B cell (primary cell): ENCODE measurements around the gene ACSS1. TPM values are rescaled to one million over a fixed set of nuclear protein-coding genes. Genes with fewer than 3 reads are reported as not detected.

Experiments used
- ATAC-seq: fragments of 200-7000 bp; cut with Tn5 transposase; one replicate; pipeline ENCODE4 v1.10.0; 2021; ENCODE audit warnings: low read depth, mild to moderate bottlenecking, moderate number of reproducible peaks, moderate library complexity
- CTCF ChIA-PET: fragments of 350-600 bp; sonication (Branson Sonifier 250); formaldehyde crosslinking; loops from one replicate; lab custom pipeline; 2021; ENCODE audit warnings: antibody characterized with exemption, inconsistent platforms; lab: Charles Lee
- POLR2A ChIA-PET: fragments of 350-600 bp; sonication (Branson Sonifier 250); formaldehyde crosslinking; loops from one replicate; lab custom pipeline; 2021; ENCODE audit warnings: antibody characterized with exemption; lab: Charles Lee
- DNase-seq: peaks from one replicate; pipeline ENCODE4 v3.0.0; 2013
- H2AFZ ChIP-seq: 2 replicates; pipeline ENCODE4 v1.6.1; 2012; ENCODE audit warnings: mild to moderate bottlenecking, low read depth, low read length; ENCODE audit not compliant: insufficient read depth, poor library complexity, severe bottlenecking
- H3K27ac ChIP-seq, 2 donors: 1 replicate in 1 of 2; 2 replicates in 1 of 2; pipeline ENCODE4 v1.5.1; 2012 to 2013; ENCODE audit warnings: low read length in 2 of 2, mild to moderate bottlenecking in 2 of 2, moderate library complexity in 1 of 2
- H3K27me3 ChIP-seq, 4 experiments: fragments of 200-600 bp in 1 of 4; sonication (generic) in 1 of 4; replicated peaks in 1 of 4; 1 replicate in 2 of 4; 2 replicates in 2 of 4; pipeline versions ENCODE4 v1.6.1 to v1.7.0; 2013 to 2016; ENCODE audit warnings: low read length in 3 of 4, mild to moderate bottlenecking in 2 of 4, mixed read lengths in 1 of 4, moderate library complexity in 1 of 4; ENCODE audit not compliant: insufficient read depth in 4 of 4, control insufficient read depth in 3 of 4; ENCODE audit errors: control extremely low read depth in 1 of 4
- H3K36me3 ChIP-seq, 2 experiments: replicated peaks in 1 of 2; 1 replicate in 1 of 2; 2 replicates in 1 of 2; pipeline versions ENCODE4 v1.6.1 to v1.7.1; 2013; ENCODE audit warnings: low read length in 1 of 2; ENCODE audit not compliant: insufficient read depth in 2 of 2, control insufficient read depth in 1 of 2; ENCODE audit errors: control extremely low read depth in 1 of 2, extremely low read depth in 1 of 2
- H3K4me1 ChIP-seq, 2 donors: fragments of 200-600 bp in 1 of 2; sonication (generic) in 1 of 2; 1 replicate in 1 of 2; 2 replicates in 1 of 2; pipeline versions ENCODE4 v1.5.1 to v1.6.1; 2013 to 2017; ENCODE audit warnings: low read length in 2 of 2; ENCODE audit not compliant: control insufficient read depth in 2 of 2, insufficient read depth in 2 of 2
- H3K4me2 ChIP-seq: replicated peaks from 2 replicates; pipeline ENCODE3; 2012; ENCODE audit warnings: mild to moderate bottlenecking, low read depth, low read length; ENCODE audit not compliant: poor library complexity, severe bottlenecking
- H3K4me3 ChIP-seq, 5 experiments: fragments of 200-600 bp in 1 of 5; sonication (generic) in 1 of 5; 1 replicate in 3 of 5; 2 replicates in 2 of 5; pipeline versions ENCODE4 v1.5.1 to v1.7.0; 2011 to 2016; ENCODE audit warnings: low read length in 4 of 5, mild to moderate bottlenecking in 4 of 5, low read depth in 2 of 5, control low read depth in 1 of 5, moderate library complexity in 1 of 5; ENCODE audit not compliant: insufficient read depth in 1 of 5; ENCODE audit errors: control extremely low read depth in 1 of 5, extremely low read depth in 1 of 5
- H3K79me2 ChIP-seq: fragments of 200-600 bp; sonication (generic); one replicate; pipeline ENCODE4 v1.6.0; 2016; ENCODE audit warnings: low read length; ENCODE audit not compliant: control insufficient read depth, insufficient read depth
- H3K9ac ChIP-seq: fragments of 200-600 bp; sonication (generic); 2 replicates; pipeline ENCODE4 v1.6.1; 2017; ENCODE audit warnings: mild to moderate bottlenecking, low read length, moderate library complexity
- H3K9me3 ChIP-seq, 3 donors: one replicate each; pipeline versions ENCODE4 v1.6.1 to v1.7.1; 2013; ENCODE audit warnings: low read length in 2 of 3; ENCODE audit not compliant: control insufficient read depth in 2 of 3, insufficient read depth in 1 of 3; ENCODE audit errors: control extremely low read depth in 1 of 3
- H4K20me1 ChIP-seq: 2 replicates; pipeline ENCODE4 v1.6.0; 2012; ENCODE audit warnings: mild to moderate bottlenecking, low read length; ENCODE audit not compliant: insufficient read depth, control insufficient read depth, poor library complexity, severe bottlenecking
- H3K27ac Mint-ChIP-seq: one replicate; pipeline ENCODE4 v1.8.0; 2021; ENCODE audit warnings: mixed read lengths
- H3K27me3 Mint-ChIP-seq: one replicate; pipeline ENCODE4 v1.8.0; 2021; ENCODE audit warnings: mixed read lengths
- H3K4me1 Mint-ChIP-seq: one replicate; pipeline ENCODE4 v1.8.0; 2021; ENCODE audit warnings: mixed read lengths
- H3K4me3 Mint-ChIP-seq: one replicate; pipeline ENCODE4 v1.8.0; 2021; ENCODE audit warnings: mixed read lengths
- H3K9me3 Mint-ChIP-seq: one replicate; pipeline ENCODE4 v1.8.0; 2022; ENCODE audit warnings: mixed read lengths; ENCODE audit not compliant: insufficient read depth
- CTCF ChIP-seq: fragments of 200-600 bp; IDR thresholded peaks from one replicate; pipeline ENCODE4 v1.8.0; 2022; ENCODE audit warnings: antibody characterized with exemption, mild to moderate bottlenecking
- EZH2 ChIP-seq: IDR thresholded peaks from 2 replicates; pipeline ENCODE4 v1.6.1; 2012; ENCODE audit warnings: borderline replicate concordance, low read depth, mild to moderate bottlenecking, moderate library complexity, low read length; ENCODE audit not compliant: insufficient read depth, poor library complexity, severe bottlenecking
- WGBS: methylation state at CpG from one replicate; pipeline ENCODE4 v1.1.5; 2013; ENCODE audit warnings: missing lambda C conversion rate; ENCODE audit not compliant: insufficient coverage; 5-methylcytosine and 5-hydroxymethylcytosine counted together
- intact Hi-C: fragments of 100-400 bp; cut with micrococcal nuclease; formaldehyde crosslinking; loops from one replicate; pipeline ENCODE4 v1.10.0; 2022
- polyA plus RNA-seq: library from polyadenylated mRNA; depleted of rRNA; stranded (reverse); fragments of >200 nt; gene quantifications from 2 replicates; pipeline ENCODE4 v1.2.3, GENCODE V29; 2012
- total RNA-seq, 2 donors: library from RNA; stranded (reverse); fragments of 120-200 nt in 1 of 2; gene quantifications; 1 replicate in 1 of 2; 2 replicates in 1 of 2; pipeline versions ENCODE4 v1.2.3 to v1.2.4, GENCODE V29; 2013 to 2022

Gene ACSS1
- total and polyA plus RNA-seq, 2 donors (not counting 1 experiment from before 2014, with no cell fraction given): 82.7 to 95.5 TPM

- 32% methylated on average over 3 of the region's 3 CpGs for WGBS
- Histone ChIP-seq H3K27ac (peak overlapping the region; percentile 4 to 63), H3K4me1 (peaks cover 60 to 64% of the 10 kb centered on the region in 2 donors), H3K4me2 (peak overlapping the region; percentile 68), H3K27me3 (no peaks in the 10 kb centered on the region), H2AFZ (peak overlapping the region; percentile 16), H3K9me3 (no peaks in the 10 kb centered on the region), H3K36me3 (peaks cover 0 to 29% of the 10 kb centered on the region in 2 experiments), H4K20me1 (peaks cover 54% of the 10 kb centered on the region), H3K9ac (no peak overlapping the region), H3K79me2 (peaks cover 88% of the 10 kb centered on the region), H3K4me3 (no peak overlapping the region)
- no peaks in the 10 kb centered on the region for H3K9me3 Mint-ChIP-seq
- intact Hi-C loops: loop anchor here (1.0 to 5.0 kb wide), 2 partner anchors 19 to 159 kb away; partner anchors contain the start of gene ENTPD6
- ChIA-PET CTCF (interaction anchor here (0.6 to 2.1 kb wide), 4 partner anchors 13 to 44 kb away, joined by 3 to 5 read pairs (median 4); no protein-coding TSS in a partner anchor), POLR2A (interaction anchor here (0.8 to 2.2 kb wide), 2 partner anchors 17 to 20 kb away, joined by 3 to 20 read pairs; partner anchors contain the start of gene ACSS1)
- peak overlapping the region; percentile 77 for H3K4me3 Mint-ChIP-seq
- ATAC-seq: no peak
- DNase-seq: no peak
- H3K27ac Mint-ChIP-seq: peak overlapping the region; percentile 91
- TF ChIP-seq CTCF: no peak
- H3K4me1 Mint-ChIP-seq: peaks cover 67% of the 10 kb centered on the region
- H3K27me3 Mint-ChIP-seq: no peaks in the 10 kb centered on the region
Observed at GRCh38 chr20:25038103-25038410, 19.9 kb downstream of the ACSS1 start.

- H3K4me1 ChIP-seq: peaks cover 55 to 59% of the 10 kb centered on the region in 2 donors
- ATAC-seq (peak; percentile 87), DNase-seq (peak; percentile 43)
- Mint-ChIP-seq H3K9me3 (no peaks in the 10 kb centered on the region), H3K27me3 (no peaks in the 10 kb centered on the region), H3K4me3 (peak overlapping the region; percentile 77), H3K27ac (peak overlapping the region; percentile 91), H3K4me1 (peaks cover 61% of the 10 kb centered on the region)
- ChIA-PET CTCF (interaction anchor here (0.6 to 2.1 kb wide), 7 partner anchors 12 to 44 kb away, joined by 3 to 9 read pairs (median 4); partner anchors contain the start of gene ACSS1), POLR2A (interaction anchor here (0.8 to 2.2 kb wide), 2 partner anchors 18 to 20 kb away, joined by 3 to 20 read pairs; partner anchors contain the start of gene ACSS1)
- H3K36me3 ChIP-seq: peaks cover 0 to 33% of the 10 kb centered on the region in 2 experiments
- H2AFZ ChIP-seq: peak overlapping the region; percentile 16
- no peaks in the 10 kb centered on the region for H3K9me3 ChIP-seq
- peaks cover 93% of the 10 kb centered on the region for H3K79me2 ChIP-seq
- peak overlapping the region; percentile 17 to 63 for H3K27ac ChIP-seq
- TF ChIP-seq EZH2: no peak
- peak overlapping the region; percentile 48 for H3K9ac ChIP-seq
- H3K4me2 ChIP-seq: peak overlapping the region; percentile 68
- intact Hi-C loops: loop anchor here (1.0 to 5.0 kb wide), 2 partner anchors 20 to 160 kb away; partner anchors contain the start of gene ENTPD6
- 46% methylated on average over 9 of the region's 15 CpGs for whole genome bisulfite sequencing
- peak overlapping the region in 1 of 5 experiments; percentile 44 for H3K4me3 ChIP-seq
- H4K20me1 ChIP-seq: peaks cover 60% of the 10 kb centered on the region
- H3K27me3 ChIP-seq: no peaks in the 10 kb centered on the region
Observed at GRCh38 chr20:25037288-25038102, 20.4 kb downstream of the ACSS1 start.
